HT1080 (cell line): ENCODE results near the gene ST6GALNAC1. TPM values are rescaled to one million over a fixed set of nuclear protein-coding genes. Genes with fewer than 3 reads are reported as not detected.

Source experiments
- DNase-seq: peaks from one replicate; pipeline ENCODE4 v3.0.0-alpha.2; 2015; ENCODE audit warnings: low read depth
- small RNA-seq: library from RNA; depleted of rRNA; stranded (forward); fragments of <200 nt; gene quantifications from one replicate; pipeline ENCODE3, GENCODE V24; 2014
- total RNA-seq: library from RNA; depleted of rRNA; stranded (reverse); fragments of >200 nt; shearing (Covaris generic); gene quantifications from 2 replicates; pipeline ENCODE4 v1.2.3, GENCODE V29; 2014; rRNA removed

The ST6GALNAC1 gene
- total RNA-seq, 1 experiment from 2014 or later, result not detected

DNA sequence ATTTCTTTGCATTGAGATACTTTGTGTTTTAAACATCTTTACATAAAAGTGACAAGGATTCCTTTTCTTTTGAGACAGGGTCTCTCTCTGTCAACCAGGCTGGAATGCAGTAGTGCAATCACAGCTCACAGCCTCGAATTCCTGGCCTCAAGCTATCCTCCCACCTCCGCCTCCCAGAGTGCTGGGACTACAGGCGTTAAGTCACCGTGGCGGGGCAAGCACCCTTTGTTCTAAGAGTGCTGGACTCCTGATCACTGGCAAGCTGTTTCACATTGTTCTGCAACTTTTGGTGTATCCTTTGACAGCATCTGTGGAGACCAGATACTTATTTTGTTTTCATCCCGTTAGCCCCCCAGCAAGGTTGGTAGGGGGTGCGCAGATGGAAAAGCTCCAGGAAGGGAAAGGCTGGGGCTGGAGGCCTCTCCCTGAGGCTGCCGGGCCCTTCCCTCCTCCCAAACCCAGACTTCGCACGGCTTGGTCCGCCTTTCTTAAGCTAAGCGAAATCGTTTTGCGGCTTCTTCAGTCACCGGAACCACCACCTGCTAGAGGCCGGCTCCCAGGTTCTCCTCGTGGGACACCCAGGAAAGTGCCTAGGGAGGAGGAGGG, 59.0 kb downstream of the ST6GALNAC1 start:
- DNase-seq, result no peak

DNA sequence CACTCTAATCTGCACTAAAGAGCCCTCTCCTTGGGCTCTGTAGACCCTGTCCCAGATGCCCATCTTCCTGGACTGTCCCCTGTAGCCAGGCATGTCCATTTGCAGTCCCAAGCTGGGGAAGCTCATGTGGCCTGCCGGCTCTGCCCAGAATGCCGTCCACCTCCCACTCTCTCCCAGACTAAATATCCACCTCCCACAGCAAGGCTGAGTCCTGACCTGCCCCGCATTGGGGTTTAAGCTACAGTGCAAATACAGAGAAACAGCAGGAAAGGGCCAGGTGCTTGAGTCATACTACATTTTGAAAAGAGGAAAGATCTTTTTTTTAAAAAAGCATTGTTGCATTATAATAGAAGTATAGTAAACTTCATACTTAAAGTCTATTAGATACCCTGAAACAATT, 60.9 kb downstream of the ST6GALNAC1 start:
- DNase-seq, result no peak

DNA sequence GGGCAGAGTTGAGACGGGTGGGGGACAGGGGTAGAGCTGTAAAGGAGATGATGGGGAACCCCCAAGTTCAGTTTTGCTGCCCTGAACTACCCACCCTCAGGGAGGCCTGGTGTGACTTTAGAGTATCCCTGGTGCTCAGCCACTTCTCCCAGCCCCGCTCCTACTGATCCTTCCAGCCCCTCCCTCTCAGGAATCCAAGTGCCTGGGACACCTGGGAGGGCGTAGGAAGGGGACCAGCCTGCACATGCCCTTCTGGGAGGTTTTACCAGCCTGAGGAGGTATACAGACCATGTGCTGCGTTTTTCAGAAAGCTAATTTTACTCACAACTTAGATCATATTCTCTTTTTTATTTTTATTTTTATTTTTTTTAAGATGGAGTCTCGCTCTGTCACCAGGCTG, 62.0 kb downstream of the ST6GALNAC1 start:
- DNase-seq, result no peak

DNA sequence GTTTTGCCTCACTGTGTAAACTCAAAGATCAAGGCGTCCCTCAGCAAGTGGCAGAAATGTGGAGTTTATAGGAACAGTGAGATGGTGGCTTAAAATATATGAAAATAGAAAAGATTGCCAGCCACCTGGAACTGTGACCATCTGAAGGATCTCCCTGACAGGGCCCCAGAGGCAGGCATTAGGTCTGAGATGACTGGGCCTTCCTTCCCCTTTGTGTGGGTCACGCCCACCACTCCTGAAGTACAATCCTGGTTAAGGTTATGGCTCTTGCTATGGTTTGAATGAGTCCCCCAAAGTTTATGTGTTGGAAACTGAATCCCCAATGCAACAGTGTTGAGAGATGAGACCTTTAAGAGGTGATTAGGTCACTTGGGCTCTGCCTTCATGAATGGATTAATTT, 64.3 kb downstream of the ST6GALNAC1 start:
- DNase-seq, result no peak

DNA sequence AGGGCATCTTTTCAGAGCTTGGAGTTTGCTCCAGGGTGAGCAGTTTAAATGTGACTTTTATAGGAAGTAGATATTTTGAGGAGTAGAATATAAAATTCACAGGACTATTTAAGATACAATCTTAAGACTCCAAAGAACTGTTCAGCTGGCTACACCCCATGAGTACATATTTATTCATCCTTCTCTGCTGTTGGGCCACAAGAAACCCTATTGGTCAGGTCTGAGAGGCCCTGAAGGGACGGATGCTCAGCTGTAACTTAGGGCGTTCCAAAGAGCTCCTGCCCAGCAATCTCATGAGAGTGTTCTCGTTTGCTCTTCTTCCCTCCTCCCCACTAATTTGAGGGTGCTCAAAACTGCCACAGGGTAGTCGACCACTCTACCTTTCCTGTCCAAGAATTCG, 65.2 kb downstream of the ST6GALNAC1 start:
- no peak for DNase-seq

DNA sequence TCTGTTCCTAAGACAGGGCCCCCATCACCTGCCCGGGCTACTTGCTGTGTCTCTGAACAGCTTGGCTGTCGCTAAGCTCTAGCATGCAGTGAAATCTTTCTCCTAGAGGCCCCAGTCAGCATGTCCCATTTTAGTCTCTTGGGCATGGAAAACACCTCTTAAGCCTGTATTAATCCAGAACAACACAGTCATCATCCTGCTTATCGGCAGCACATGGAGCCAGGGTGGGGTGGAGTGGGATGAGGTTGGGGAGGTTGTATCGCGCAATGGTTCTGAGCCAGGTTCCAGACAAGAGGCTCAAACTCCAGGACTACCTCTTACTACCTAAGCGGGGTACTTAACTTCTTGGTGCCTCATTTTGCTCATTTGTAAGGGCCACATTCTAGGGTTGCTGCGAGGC, 65.7 kb downstream of the ST6GALNAC1 start:
- no peak for DNase-seq

DNA sequence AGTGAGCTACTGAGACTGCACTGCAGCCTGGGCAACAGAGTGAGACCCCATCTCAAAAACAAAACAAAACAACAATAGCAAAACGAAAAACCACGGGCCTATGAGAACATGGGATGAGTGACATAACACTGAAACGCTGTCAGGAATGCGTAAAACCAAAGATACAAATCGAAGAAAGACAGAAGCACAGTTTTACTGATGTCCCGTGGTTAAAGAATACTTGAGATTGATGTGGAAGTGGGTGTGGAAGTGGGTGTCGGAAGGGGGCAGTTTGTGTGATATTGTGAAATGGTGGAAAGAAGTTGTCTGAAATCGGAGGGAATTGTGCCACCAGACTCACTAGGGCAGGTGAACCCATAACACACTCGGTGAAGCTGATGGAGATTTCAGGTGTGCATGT, 67.4 kb downstream of the ST6GALNAC1 start:
- DNase-seq, result no peak

DNA sequence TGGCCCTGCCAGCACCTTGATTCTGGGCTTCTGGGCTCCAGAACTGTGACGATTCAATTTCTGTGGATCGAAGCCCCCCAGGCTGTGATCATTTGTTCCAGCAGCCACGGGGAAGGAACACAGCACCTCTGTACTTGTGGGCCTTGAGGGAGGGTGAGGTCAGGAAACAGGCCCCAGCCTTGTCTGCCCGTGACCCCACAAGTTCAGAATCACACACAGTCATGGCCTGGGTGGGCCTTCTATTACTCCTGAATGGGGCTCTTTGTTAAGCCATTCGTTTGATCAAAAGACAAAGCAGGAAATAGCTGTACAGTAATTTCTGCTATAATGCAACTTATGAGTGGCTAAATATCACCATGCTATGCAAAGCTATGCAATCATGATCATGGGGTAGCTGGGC, 68.0 kb downstream of the ST6GALNAC1 start:
- DNase-seq, result no peak

Small RNA genes lying within 50 kb of the gene (small RNA-seq; reads per million reads assigned to genes)
- gene AC015802.2 (not detected), gene RNU6-227P (not detected)

Other genes starting within 250 kb of the ST6GALNAC1 start
- 17.3 and 18.9 TPM in 2 replicates for gene UBE2O, start 190.6 kb downstream of the ST6GALNAC1 start, total RNA-seq
- 0.05 TPM in 1 of 2 replicates, not detected in the other for gene AANAT, start 176.2 kb downstream of the ST6GALNAC1 start, total RNA-seq
- gene RHBDF2, start 142.3 kb downstream of the ST6GALNAC1 start, total RNA-seq, result 22.8 and 25.2 TPM in 2 replicates
- 0.14 and 0.37 TPM in 2 replicates for gene CYGB, start 106.0 kb downstream of the ST6GALNAC1 start, total RNA-seq
- 1.5 TPM in 1 of 2 replicates, not detected in the other for gene PRCD, start 103.7 kb downstream of the ST6GALNAC1 start, total RNA-seq
- not detected in 2 replicates for gene ST6GALNAC2, start 57.9 kb downstream of the ST6GALNAC1 start, total RNA-seq
- 77.4 and 105 TPM in 2 replicates for gene MXRA7, start 67.2 kb upstream of the ST6GALNAC1 start, total RNA-seq
- 27.9 and 30.8 TPM in 2 replicates for gene JMJD6, start 82.8 kb upstream of the ST6GALNAC1 start, total RNA-seq
- gene METTL23, start 83.1 kb upstream of the ST6GALNAC1 start, total RNA-seq, result 43.8 and 45.0 TPM in 2 replicates
- 971 and 1,300 TPM in 2 replicates for gene SRSF2, start 93.6 kb upstream of the ST6GALNAC1 start, total RNA-seq
- gene MFSD11, start 94.4 kb upstream of the ST6GALNAC1 start, total RNA-seq, result 14.6 and 20.0 TPM in 2 replicates
- 13.1 and 20.0 TPM in 2 replicates for gene MGAT5B, start 224.6 kb upstream of the ST6GALNAC1 start, total RNA-seq